GM18526 (cell line): ENCODE results near the gene GSTK1.

ENCODE experiments used
- POLR2A ChIP-seq: IDR thresholded peaks from 3 replicates; pipeline ENCODE4 v1.6.1; 2011; ENCODE audit not compliant: insufficient read length; ENCODE audit errors: extremely low read depth

Gene GSTK1

DNA sequence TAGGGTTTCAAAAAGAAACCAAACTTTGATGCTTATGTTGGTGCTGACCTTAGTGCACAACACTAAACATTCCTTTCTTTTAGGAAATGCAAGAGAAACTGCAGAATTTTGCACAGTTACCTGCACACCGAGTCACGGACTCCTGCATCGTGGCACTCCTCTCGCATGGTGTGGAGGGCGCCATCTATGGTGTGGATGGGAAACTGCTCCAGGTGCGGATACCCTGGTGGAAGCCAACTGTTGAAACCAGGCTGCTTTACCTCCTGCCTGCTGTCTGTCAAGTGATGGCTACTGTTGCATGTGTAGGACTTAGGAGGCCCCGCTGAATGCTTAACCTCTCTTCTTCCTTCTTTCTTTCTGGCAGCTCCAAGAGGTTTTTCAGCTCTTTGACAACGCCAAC is 36.6 kb downstream of the GSTK1 start:
- no peak for TF ChIP-seq POLR2A

DNA sequence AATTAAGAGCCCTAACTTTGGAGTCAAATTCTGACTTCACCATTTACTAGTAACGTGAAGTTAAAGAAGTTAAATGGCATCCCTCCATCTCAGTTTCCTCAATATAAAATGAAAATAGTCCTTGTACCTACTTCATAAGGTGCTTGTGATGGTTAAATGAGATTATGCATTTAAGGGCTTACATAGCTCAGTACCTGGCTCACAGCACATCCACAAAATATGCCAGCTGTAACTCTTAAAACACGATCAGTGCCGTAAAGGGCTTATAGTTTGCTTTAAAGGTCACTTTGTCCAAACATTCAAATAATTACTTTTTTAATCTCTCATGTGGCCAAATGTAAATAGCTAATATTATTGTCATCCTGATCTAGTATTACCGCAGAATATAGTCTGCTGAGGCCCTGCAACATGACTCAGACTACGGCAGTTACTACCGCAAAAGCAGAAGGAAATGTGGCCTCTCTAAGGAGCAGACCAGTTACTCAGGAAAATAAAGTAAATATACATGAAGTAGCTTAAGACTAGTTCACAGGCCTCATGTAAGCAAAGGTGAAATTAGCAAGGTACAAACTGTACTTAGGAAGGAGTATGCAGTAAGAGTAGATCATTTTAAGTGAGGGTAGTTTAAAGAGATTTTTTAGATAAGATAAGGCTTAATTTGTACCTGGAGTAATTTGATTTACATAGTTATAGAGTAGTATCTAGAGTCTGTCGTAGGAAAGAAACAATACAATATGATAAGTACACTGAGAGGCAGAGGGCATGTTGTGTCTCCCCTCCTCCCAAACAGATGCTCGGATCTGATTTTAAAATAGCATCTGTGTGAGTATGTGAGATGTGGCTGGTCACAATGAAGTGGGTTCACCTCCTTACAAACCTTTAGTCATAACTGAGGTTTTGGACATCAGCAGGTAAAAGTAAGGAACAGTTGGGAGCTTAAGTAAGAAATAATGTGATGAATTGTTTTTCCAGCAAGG is 38.0 kb downstream of the GSTK1 start:
- no peak for TF ChIP-seq POLR2A

GRCh38 chr7:143303733-143304132 is 40.5 kb downstream of the GSTK1 start:
- TF ChIP-seq POLR2A, result no peak

DNA sequence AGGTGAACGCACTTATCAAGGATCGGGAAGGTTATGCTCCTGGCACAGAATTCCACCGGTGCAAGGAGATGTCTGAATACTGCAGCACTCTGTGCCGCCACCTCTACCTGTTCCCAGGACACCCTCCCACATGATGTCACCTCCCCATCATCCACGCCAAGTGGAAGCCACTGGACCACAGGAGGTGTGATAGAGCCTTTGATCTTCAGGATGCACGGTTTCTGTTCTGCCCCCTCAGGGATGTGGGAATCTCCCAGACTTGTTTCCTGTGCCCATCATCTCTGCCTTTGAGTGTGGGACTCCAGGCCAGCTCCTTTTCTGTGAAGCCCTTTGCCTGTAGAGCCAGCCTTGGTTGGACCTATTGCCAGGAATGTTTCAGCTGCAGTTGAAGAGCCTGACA is 41.7 kb downstream of the GSTK1 start:
- no peak for TF ChIP-seq POLR2A

- TF ChIP-seq POLR2A, result no peak
Observed at GRCh38 chr7:143305423-143306070, 42.3 kb downstream of the GSTK1 start.

GRCh38 chr7:143308632-143309031 is 45.4 kb downstream of the GSTK1 start:
- no peak for TF ChIP-seq POLR2A

GRCh38 chr7:143314127-143314526 is 50.9 kb downstream of the GSTK1 start:
- no peak for TF ChIP-seq POLR2A

DNA sequence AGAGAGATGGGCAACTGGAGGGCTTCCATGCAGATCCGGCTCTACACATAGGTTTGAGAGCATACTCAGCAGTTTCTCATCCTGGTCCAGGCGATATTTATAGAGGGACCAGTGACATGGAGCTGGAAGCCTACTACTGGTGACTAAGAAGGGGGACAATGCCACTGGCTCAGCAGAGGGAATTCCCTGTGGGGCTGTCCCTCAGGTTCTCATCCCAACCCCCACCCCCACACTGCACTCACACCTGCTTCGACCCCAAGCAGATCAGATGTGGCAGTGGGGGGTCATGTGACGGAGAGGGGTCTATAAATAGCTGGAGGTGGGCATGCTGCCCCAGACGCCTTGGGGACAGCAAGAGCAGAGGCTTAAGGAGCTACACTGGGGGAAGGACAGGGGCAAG is 52.5 kb downstream of the GSTK1 start, which contains the start of gene CLCN1:
CLCN1 (plus strand) TSS at position 336 of the 400 bp plus-strand sequence. CDS start 102 bp downstream, outside the sequence.
- TF ChIP-seq POLR2A, result no peak

GRCh38 chr7:143316492-143316891 is 53.3 kb downstream of the GSTK1 start:
- no peak for TF ChIP-seq POLR2A

- TF ChIP-seq POLR2A, result no peak
Observed at GRCh38 chr7:143318661-143319060, 55.4 kb downstream of the GSTK1 start.
